Measurements from ENCODE around the gene LOXL1.

The LOXL1 gene

DNA sequence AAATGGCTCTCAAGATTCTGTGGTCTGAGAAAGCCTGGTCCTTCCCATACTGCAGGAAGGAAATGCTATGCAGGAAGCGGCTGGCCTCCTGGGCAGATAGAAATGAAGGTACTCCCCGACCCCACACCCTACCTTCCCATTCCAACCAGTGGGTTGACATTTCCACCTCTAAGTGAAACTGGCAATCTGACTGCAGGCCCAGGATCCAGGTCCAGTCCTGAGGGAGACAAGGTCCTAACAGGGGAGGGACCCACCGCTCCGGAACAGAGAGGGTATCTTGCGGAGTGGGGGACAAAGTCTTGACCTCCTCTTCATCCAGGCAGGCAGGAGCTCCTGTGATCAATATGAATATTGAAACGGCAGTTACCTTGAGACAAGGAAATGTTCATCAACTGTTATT, 6.6 kb upstream of the LOXL1 start:
- TF ChIP-seq, protein P1, sequence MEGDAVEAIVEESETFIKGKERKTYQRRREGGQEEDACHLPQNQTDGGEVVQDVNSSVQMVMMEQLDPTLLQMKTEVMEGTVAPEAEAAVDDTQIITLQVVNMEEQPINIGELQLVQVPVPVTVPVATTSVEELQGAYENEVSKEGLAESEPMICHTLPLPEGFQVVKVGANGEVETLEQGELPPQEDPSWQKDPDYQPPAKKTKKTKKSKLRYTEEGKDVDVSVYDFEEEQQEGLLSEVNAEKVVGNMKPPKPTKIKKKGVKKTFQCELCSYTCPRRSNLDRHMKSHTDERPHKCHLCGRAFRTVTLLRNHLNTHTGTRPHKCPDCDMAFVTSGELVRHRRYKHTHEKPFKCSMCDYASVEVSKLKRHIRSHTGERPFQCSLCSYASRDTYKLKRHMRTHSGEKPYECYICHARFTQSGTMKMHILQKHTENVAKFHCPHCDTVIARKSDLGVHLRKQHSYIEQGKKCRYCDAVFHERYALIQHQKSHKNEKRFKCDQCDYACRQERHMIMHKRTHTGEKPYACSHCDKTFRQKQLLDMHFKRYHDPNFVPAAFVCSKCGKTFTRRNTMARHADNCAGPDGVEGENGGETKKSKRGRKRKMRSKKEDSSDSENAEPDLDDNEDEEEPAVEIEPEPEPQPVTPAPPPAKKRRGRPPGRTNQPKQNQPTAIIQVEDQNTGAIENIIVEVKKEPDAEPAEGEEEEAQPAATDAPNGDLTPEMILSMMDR (IDR thresholded peaks at IDR 0.05): no peak

DNA sequence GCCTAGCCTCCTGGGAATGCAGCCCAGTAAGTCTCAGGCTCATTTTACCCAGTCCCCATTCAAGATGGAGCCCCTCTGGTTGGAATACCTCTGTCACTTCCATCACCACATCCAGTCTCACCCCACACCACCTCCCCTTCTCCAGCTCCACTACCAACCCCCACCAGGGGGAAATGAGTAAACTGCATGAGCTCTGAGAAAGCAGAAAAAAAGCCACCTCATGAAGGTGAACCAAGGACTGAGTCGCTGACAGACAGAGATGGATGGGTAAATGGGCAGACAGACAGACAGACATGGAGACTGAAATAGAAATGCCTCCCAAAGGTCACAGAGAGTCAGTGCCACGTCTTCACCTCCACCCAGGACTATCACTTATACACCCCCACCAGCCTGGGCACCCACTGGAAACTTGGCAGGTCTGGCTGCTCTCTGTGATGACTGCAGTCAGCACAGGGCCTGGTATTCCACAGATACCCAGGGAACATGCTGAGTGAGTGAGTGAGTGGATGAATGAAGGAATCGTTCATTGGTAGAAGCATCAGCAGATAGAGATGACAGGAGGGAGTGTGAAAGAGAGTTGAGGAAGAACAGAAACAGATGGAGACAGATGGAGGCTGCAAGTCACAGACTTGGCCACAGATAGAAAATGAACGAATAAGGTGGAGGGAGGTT, 4.9 kb upstream of the LOXL1 start:
- TF ChIP-seq, protein P1 (IDR thresholded peaks at IDR 0.05): no peak

DNA sequence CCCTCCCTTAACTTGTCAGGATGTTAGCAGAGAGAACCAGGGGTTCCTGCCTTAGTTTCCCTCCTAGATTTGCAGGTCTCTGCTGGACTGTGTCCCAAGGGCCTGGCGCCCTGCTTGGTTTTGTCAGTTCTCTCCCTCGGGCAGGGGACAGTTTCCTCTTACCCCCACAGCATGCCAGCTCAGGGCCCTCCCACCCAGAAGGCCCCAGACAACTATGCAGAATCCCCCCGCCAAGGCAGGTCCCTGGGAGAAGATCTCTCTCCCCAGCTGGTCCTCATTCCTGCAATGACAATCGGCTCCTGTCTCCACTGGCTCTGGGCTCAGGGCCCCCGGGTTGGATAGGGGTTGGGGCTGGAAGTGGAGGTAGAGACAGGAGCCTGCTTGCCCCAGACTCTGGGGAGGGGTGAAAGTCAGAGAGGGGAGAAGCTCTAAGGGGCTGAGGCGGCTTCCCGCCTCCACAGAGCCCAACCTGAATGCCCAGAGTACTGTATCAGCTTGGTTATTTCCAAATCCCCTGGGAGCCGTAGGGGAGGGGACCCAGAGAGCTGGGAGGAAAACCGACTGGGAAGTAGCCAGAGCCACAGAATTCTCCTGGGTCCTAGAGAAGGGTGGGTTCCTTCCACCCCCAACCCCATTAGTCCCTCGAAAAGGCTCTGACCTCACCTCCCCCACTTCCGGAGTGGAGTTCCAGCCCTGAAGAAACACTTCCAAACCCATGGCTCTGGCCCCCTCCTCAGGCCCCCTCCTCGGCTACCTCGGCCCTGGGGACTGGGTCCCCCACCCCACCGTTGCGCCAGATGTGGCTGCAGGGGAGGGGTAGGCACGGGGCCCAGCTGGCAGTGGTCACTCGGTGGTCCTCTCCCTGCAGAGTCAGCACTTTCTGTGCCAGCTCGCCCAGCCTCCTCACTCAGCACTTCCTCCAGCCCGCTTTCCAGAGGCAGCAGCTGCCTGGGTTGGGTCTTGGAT, 3.8 kb upstream of the LOXL1 start:
- TF ChIP-seq, protein P1 (IDR thresholded peaks at IDR 0.05): no peak

DNA sequence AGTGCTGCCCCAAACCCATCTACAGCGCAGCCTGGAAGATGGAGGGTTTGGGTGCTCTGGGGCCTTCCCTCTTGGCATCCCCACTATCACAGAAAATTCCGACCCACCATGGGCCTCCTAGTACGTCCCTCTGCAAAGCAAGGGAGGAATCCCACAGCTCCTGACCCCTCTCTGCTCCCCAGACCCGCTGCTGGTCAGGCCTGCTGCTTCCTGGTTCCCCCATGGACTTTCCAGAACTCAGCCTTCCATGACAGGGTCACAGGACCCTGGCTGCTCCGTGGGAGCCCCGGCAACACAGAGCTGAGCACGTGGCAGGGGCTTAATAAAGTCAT, 3.1 kb upstream of the LOXL1 start:
- TF ChIP-seq, protein P1 (IDR thresholded peaks at IDR 0.05): no peak

DNA sequence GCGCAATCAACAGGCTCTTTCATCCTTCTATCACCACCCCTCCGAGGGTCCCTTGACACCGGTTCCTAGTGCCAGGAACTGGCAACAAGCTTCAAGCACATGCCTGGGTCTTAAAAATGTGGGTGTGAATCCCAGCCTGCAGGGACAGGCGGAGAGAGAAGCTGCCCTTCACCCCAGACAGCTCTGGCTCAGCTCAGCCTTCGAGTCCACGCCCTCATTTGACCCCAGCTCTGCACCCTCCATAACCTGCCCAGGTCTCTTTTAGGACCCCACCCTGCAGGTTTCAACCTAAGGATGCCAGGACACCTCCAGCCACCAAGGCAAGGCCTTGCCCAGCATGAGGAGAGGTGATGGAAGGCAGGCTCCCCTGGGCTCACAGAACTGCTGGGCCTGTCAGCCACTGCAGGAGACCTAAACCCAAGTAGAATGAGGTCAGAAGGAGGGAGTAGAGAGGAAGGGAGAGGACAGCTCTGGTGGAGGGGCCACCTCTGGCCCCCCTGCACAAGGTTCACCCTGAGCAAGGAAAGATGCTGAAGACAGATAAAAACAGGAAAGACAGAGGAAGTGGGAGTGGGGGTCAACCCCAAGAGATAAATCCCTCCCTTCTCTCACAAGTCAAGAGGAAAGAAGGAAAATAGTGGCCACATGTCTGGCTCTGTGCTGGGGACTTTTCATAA, 2.6 kb upstream of the LOXL1 start:
- TF ChIP-seq, protein P1 (IDR thresholded peaks at IDR 0.05): no peak

DNA sequence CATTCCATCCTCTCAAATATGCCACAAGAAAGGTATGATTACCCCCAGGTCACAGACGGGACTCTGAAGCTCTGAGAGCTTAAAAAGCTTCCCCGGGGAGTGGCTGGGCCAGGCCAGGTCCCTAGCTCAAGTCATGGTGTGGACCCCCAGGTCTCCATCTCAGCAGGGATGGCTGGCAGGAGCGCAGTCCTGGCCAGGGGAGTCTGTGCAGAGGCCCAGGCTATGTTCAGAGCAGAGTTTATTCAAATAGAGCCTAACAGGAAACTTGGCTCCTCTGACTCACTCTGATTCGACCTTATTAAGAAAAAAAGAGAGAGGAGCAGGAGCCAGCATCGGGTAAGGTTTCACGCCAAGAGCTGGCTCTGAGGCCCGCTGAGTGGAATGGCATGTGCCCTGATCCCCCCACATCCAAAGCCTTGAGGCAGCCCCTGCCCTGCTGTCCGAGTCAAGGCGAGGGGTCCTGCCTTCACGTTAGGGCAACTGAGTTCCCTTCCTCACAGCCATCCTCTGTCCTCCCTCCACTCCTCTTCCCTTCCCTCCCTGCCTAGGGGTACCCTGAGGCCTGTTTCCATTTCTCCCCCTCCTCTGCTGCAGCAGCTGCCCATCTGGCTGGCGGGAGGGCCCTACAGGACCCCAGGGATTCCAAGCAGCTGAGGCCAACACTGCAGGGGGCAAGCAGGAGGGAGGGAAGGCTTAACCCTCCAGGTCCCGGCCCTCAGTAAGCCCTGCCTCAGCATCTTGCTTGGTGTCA, 1.9 kb upstream of the LOXL1 start:
- TF ChIP-seq, protein P1 (IDR thresholded peaks at IDR 0.05): no peak

DNA sequence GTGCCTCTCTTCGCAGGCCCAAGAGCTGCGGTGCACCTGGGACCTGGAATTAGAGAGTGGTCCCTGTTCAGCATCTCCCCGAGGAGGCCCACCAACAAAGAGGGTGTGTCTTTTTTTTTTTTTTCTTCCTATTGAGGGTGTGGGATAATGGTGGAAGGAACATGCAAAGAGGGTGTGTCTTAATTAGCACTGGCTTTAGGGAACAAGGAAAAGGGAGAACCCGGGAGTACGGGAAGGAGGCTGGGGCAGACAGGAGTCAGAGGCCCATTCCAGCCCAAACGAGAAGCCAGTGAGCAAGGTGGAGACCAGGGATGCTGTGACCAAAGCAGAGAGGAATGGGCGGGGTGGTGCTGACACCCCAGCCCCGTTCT, 429 bp upstream of the LOXL1 start:
- TF ChIP-seq, protein P1 (IDR thresholded peaks at IDR 0.05): no peak
